GM12875 (cell line): ENCODE data around the gene PGLYRP2.

Experiments used
- H3K4me3 ChIP-seq: one replicate; pipeline ENCODE4 v1.5.1; 2011; ENCODE audit warnings: low read depth, low read length, control low read depth
- TF ChIP-seq, protein P1 (sequence below): IDR thresholded peaks from 2 replicates; pipeline ENCODE4 v1.5.1; 2011; ENCODE audit warnings: low read depth, mild to moderate bottlenecking, control low read depth, inconsistent platforms, low read length, moderate library complexity, borderline replicate concordance; ENCODE audit not compliant: insufficient read depth

Gene PGLYRP2

DNA sequence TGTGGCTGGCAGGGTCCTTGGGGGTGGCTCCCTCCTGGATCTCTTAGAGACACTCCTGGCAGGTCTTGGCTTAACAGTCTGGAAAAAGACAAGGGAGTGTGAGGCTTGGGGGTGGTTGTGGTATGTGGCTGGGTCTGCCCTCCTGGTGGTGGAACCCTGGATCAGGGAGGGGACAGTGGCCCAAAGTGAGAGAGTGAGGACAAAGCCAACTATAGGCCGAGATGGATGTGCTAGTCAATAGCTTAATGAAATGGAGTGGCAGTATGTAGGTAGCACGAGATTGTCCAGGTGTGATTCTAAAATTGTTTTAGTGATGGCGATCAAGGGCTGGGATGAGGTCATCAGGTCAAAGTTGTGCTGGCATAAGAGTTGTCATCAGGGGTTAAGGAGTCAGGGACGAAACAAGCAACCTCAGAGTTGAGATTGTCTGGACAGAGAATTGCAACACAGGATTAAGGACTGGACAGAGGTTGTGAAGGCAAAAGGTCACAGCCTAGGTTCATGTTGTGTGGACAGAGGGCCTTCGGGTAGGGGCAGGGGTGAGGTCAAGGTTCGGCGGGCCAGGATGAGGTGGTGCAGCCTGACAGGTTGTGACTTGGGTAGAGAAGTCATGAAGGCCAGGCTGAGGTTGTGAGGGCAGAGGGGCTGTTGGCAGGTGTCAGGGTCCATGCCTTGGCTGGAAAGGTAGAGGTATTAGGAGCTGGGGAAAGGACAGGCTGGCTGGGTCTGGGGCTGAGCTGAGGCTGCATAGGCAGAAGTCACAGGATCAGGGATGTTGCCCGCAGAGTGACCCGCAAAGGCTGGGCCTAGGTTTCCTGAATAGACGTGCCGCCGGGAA, 10.4 kb downstream of the PGLYRP2 start:
- TF ChIP-seq, protein P1, sequence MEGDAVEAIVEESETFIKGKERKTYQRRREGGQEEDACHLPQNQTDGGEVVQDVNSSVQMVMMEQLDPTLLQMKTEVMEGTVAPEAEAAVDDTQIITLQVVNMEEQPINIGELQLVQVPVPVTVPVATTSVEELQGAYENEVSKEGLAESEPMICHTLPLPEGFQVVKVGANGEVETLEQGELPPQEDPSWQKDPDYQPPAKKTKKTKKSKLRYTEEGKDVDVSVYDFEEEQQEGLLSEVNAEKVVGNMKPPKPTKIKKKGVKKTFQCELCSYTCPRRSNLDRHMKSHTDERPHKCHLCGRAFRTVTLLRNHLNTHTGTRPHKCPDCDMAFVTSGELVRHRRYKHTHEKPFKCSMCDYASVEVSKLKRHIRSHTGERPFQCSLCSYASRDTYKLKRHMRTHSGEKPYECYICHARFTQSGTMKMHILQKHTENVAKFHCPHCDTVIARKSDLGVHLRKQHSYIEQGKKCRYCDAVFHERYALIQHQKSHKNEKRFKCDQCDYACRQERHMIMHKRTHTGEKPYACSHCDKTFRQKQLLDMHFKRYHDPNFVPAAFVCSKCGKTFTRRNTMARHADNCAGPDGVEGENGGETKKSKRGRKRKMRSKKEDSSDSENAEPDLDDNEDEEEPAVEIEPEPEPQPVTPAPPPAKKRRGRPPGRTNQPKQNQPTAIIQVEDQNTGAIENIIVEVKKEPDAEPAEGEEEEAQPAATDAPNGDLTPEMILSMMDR: no peak
- no peak overlapping the region for H3K4me3 ChIP-seq

DNA sequence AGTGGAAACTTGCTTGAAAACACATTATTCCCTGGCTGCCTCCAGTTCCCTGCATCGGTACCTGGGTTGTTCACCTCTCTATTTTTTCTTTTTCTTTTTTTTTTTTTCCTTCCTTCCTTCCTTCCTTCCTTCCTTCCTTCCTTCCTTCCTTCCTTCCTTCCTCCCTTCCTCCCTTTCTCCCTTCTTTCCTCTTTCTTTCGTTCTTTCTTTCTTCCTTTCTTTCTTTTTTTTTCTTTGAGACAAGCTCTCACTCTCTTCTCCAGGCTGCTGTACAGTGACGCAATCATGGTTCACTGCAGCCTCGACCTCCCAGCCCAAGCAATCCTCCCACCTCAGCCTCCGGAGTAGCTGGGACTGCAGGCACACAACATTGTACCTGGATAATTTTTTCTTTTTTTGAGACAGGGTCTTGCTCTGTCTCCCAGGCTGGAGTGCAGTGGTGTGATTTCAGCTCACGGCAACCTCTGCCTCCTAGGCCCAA, 11.5 kb downstream of the PGLYRP2 start:
- H3K4me3 ChIP-seq: no peak overlapping the region
- TF ChIP-seq, protein P1: no peak

DNA sequence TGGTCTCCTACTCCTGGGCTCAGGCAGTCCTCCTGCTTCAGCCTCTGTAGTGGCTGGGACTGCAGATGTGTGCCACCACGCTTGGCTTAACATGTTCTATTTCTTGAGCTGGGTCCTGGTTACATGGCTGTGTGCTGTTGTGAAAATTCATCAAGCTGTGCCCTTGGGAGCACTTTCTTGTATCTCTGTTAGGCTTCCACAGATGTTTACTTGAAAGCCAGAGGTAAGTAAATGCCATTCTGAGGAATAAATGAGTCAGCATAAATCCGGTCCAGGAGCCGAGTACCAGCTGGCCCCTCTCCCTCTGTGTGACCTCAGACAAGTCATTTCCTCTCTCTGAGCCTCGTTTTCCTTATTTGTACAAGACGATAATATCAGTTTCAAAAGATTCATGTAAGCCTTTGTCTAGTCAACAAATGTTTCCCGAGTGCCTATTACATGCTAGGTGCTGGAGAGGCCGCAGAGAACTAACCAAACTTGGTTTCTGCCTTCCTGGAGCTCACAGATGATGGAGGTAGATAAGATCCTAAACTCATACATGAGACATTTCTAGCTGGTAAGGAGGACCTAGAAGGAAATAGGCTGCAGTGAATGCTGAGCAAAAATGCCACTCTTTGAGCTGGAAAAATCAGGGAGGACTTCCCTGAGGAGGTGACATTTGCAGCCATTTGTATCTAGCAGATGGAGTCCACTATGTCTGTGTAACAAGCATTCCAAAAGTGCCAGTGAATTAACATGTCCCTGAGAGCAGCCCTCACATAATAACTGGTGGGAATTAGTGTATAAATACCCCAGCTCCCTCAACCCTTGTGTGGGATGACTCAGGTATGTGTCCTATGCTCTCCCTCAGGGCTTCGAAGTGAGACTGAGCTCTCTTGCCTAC, 12.2 kb downstream of the PGLYRP2 start:
- no peak overlapping the region for H3K4me3 ChIP-seq
- TF ChIP-seq, protein P1: no peak

DNA sequence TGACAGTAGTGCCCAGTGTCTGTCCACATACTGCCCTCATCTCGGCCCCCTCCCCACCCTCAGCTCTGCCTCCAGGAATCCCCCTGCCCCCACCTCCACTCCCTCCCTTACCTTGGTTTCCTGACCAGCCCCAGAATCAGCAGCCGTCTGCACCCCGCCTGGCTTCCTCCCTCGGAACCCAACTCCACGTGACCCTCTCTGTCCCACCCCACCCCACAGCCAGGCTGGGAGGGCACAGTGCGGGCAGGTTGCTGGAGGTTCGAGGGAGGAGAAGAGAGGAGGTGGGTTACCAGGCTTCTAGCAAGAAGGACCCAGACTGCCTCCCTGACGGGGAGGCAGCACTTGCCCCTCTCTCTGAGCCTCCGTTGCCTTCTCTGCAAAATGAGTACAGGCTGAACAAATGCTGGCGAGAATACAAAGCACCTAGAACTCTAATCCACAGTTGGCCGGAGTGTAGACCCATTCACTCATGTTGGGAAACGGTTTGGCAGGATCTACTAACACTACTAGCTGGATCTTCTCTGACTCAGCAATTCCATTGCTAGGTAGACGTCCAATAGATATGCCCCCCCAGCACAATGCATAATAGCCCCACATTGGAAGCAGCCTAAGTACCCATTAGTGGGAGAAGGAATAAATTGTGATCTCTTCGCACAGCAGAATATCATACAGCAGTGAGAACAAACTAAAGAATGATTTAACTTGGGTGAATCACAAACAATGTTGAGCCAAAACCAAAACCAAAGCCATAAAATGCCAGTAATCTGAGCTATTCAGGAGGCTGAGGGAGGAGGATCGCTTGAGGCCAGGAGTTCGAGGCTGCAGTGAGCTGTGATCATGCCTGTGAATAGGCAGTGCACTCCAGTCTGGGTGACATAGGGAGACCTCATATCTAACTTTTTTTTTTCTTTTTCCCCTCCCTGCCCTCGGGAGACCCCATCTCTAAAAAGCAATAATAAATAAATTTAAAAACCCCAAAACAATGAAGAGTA, 14.6 kb downstream of the PGLYRP2 start, which contains the start of gene RASAL3:
TSS of gene RASAL3 (minus strand) at position 151 of the 992 bp plus-strand sequence. CDS start 186 bp downstream, outside the sequence.
- TF ChIP-seq, protein P1: no peak
- peak within 1 kb of the TSS; percentile 93 for H3K4me3 ChIP-seq

DNA sequence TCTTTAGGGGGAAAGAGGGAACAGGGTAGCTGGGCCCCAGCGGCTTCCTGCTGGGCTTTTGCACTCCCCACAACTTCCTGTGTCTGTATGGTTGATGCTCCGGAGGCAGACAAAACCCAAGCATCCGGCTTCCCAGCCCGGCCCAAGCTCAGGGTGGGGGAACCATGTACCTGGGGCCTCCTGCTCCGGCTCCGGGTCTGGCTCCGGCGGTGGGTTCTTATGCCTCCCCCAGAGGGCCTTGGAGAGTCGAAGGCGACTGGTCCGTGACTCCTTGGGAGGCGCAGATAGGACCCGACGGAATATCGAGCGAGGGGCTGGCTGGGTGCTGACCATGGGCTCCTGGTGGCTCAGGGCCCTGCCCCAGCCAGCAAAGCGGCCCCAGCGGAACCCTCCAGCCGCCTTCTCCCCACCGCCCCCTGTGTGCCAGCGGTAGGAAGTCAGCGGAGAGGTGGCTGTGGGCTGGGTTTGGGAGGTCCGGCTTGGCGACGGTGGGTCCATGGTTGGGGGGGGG, 15.4 kb downstream of the PGLYRP2 start:
- TF ChIP-seq, protein P1: peak; percentile 24; the same call in 1 of the 2 replicates
- H3K4me3 ChIP-seq: peak overlapping the region; percentile 93

DNA sequence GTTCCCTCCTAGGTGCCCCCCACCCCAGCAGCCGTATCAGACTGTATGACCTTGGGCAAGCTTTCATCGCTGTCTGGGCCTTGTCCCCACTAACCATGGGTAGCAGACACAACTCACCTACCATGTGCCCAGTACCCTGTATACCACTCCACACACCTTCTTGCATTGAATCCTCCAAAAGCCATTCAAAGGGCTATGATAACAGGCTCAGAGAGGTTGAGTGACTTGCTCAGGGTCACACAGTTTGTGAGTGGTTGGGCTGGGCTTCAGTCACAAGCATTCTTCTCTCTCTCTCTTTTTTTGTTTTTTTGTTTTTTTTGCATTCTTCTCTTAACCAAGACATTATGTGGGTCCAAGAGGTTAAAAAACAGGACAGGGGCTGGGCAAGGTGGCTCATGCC, 17.6 kb downstream of the PGLYRP2 start:
- H3K4me3 ChIP-seq: no peak overlapping the region
- TF ChIP-seq, protein P1: no peak
